OCI-M1 (cell line): Measurements from ENCODE around the gene MTNR1B.
A peak's percentile ranks its signal among the peaks of the same experiment; 100 is the strongest.

Source experiments
- DNase-seq: peaks from one replicate; lab custom pipeline; 2025; lab: John Stamatoyannopoulos, UW

Gene MTNR1B

GRCh38 chr11:92969634-92970347 is at the start of gene MTNR1B:
Gene MTNR1B (plus strand): TSS chr11:92969651. CDS start chr11:92969726, 75 bp downstream.
- no peak for DNase-seq

DNA sequence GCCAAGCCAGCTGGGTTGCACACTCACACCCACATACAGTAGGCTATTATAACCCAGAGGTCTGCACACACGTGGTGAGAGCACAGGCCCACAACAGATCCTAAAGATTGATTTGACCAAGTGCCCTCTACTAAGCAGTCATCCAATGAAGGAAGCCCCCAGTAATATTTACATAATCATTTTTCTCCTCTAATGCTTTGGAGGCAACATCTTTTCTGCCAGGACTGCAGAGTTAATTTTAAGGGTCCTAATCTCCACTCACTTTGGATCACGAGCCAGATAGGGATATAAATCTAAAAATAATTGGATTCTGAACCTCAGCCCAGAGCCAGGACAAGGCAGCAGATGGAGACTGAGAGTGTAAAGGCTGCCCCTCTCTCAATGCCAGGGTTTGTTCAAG is 49.1 kb upstream of the MTNR1B start:
- DNase-seq: no peak

- DNase-seq: no peak
Measured at GRCh38 chr11:92922731-92923130, 46.7 kb upstream of the MTNR1B start.

DNA sequence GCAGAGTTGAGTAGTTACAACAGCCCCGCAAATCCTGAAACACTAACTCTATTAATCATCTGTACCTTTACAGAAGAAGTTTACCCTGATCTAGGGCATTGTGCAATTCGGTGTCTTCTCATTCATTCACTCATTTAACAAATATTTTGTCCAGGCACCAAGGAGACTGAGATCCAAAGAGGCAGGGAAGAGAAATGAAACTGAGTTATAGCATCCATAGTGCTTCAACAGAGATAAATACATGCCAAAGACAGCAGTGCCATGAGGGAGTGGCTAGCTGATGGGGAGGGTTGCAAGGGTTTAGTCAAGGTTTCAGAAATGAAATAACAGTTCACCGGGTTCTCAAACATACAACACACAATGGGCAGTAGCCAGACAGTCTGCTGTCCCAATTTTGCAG is 40.2 kb upstream of the MTNR1B start:
- DNase-seq: no peak

- no peak for DNase-seq
Measured at GRCh38 chr11:92929653-92930052, 39.8 kb upstream of the MTNR1B start.

- no peak for DNase-seq
Measured at GRCh38 chr11:92931746-92932422, 37.6 kb upstream of the MTNR1B start.

DNA sequence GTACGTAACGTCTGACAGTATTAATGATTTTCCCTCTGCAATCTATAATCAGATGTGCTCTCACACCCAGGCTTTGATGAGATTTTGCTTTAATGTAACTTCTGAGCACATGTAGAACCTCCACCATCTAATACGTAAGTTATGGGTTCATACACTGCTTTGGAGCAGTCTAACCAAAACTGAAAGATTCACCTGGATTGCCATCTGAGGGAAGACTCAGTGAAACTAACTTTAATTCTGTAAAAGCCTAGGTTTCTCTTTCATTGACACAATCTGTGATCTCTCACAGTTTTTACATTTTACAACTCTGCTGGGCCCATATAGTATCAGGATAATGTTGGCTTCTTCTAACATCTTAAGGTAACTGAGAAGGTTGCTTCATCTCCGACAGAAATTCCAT is 30.1 kb upstream of the MTNR1B start:
- DNase-seq: no peak

DNA sequence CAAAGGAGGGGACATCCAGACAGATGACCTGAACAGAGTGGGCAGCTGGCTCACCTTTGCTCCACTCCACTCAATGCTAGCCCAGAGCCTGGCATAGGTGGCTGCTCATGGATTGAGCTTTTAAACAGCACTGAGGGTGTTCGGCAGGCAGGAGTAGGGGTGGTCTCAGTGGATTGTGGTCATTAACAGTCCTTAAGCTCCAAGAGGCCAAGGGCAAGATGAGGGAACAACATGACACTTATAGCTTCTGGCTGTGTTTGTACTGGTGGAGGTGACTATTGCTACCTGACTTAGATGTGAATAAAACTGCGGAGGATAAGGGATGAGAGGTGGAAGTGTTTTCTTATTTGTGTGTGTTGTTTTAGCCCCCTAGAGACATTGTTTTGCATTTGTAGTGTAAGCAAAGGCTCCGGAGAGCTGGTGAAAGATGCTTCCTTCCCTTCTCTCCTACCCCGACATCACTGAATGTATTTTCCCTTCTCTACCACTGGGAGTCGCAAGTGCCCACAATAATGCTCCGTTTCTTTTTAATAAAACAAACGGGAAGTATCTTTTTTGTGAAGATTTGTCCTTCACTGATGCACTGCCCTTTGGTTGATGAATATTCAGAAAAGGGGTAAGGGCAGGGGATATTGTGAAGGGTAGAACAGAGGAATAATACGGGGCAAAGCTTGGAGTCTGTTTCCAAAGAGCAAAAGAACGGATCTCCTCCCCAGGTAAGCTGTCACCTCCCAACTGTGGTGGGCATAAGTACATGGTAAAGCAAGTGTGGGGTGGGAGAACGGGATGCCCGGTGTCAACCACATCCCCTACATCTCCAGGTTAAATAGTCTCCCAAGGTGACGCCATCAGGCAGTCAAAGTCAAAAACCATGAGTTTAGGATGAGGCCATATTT is 27.5 kb upstream of the MTNR1B start:
- peak; percentile 64 for DNase-seq

- no peak for DNase-seq
Measured at GRCh38 chr11:92946707-92947106, 22.7 kb upstream of the MTNR1B start.

- DNase-seq: no peak
Measured at GRCh38 chr11:92948116-92948515, 21.3 kb upstream of the MTNR1B start.

- DNase-seq: no peak
Measured at GRCh38 chr11:92954003-92954402, 15.4 kb upstream of the MTNR1B start.

DNA sequence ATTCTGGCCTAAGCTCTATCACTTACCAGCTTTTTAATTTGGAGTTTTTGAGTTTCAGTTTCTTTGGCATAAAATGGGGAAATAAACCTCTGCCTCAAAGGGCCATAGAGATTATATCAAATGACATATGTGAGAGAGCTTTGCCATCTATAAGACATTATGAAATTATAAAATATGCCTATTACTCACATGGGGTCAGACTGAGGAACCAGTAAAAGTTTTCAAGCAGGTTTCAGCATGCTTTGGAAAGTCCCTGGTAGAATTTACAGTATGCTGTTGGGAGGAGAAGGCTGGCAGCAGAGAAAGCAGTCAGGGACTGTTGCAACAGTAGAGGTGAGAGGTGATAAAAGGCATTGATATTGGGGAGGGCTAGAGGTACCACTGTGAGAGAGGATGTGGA is 13.6 kb upstream of the MTNR1B start:
- no peak for DNase-seq

DNA sequence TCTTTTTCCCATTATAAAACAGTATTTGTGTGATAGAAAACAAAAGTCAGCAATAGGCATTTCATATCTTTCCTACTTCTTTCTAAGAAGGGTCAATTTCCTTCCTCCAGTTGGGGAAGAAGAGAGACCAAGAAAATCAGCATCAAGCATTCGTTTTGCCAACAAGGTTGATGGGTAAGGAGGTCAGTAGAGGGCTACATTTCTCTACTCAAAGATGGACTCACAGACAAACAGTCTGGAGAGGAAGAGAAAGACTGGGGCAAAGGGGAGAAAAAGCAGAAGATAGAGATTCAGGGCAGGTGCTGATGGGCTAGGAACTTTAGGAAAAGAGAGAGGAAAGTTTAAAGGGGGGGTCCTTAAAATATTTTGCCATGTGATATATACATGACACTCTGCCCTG is 8.6 kb upstream of the MTNR1B start:
- peak; percentile 8 for DNase-seq

DNA sequence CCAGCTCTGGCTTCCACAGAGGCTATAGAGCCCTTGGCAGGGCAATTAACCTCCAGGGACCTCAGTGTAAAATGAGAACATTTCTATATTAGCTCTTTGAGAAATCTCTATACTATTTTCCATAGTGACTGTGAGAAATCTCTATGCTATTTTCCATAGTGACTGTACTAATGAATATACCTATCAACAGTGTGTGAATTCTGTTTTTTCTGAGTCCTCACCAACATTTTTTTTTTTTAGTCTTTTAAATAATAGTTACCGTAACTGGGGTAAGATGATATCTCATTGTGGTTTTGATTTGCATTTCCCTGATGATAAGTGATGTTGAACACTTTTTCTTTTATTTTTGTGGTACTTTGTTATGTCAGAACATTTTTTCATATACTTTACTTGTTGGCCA is 7.0 kb upstream of the MTNR1B start:
- no peak for DNase-seq

DNA sequence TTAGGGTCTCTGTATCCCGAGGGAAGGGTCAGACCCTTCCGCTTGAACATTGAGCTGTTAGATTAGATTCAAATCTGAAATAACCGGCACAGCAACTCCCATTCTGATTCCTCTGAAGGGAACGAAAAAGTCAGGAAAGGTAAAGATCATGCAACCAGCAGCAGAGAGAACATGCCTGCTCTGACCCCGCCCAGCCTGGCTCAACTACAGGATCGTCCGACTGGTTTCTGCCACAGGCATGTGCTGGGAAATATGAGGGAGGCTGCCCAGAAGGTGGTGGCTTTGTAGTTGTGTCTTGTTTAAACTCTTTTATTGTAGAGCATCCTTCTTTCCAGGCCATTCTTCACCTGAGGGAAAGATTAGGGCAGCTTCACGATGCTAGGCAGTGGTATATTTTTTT is 5.0 kb upstream of the MTNR1B start:
- DNase-seq: no peak

DNA sequence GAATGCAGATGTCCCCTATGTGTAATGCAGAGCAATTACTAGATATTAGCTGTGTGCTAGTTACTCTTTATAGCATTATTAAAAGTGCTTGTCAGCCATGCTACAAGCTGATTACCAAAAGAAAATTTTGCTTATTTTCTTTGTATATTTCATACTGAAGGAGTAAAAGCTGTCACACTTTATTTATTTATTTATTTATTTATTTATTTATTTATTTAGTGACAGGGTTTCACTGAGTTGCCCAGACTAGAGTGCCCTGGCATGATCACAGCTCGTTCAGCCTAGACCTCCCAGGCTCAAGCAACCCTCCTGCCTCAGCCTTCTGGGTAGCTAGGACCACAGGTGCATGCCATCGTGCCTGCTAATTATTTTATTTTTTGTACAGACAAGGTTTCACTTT is 4.3 kb upstream of the MTNR1B start:
- no peak for DNase-seq

GRCh38 chr11:92967178-92967577 is 2.3 kb upstream of the MTNR1B start:
- DNase-seq: no peak

GRCh38 chr11:92967867-92968266 is 1.6 kb upstream of the MTNR1B start:
- no peak for DNase-seq

DNA sequence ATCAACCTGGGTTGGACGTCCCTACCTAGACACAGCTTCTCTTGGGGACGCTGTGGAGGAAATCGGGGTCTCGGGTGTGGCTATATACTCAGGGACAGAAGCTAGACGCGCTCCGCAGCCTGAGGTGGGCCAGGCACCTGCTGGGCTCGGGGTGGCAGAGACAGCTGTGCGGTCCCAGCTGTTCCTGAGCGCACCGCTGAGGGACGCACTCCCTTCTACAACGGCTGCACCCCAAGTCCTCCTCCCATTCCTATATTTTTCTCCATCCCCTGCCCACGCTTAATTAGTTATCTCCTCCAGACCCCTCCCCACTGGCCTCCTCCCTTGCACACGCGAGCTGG is 188 bp upstream of the MTNR1B start:
- DNase-seq: no peak

GRCh38 chr11:92972248-92972647 is 2.8 kb downstream of the MTNR1B start:
- no peak for DNase-seq

- no peak for DNase-seq
Measured at GRCh38 chr11:92975285-92975684, 5.8 kb downstream of the MTNR1B start.

DNA sequence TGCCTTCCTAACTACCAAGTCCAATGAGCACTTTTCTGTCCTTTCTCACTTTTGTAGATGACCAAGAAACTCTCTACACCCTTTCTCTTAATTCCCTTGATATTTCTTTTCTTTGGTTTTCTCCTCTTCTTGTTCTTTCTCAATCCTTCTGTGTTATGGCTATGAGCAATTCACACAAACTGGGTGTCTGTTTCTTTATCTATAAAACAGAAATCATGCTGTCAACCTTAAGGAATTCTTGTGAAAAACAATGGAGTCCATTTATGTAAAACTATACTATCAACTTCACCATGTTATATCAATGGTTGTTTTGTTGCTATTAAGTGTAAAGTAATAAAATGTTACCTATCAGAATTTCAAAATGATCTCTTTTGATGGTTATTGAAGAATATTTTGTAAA is 7.2 kb downstream of the MTNR1B start:
- DNase-seq: no peak

DNA sequence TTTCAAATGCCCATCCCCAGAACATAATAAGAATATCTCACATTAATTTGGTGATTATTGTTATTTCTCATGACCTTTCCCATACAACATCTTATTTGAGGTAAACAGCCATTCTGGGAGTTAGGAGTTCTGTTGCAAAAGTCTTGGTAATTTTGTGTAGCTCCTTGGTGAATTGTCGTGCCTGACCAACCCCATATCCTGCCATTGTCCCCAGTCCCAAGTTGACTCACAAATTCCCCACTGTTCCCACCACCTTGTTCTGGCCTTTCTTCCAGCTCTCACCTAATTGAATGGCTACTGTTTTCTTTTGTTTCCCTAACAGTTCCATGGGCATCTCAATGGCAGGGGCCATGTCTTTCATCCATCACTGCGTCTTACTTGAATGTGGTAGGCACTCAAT is 8.0 kb downstream of the MTNR1B start:
- DNase-seq: no peak
